ENCODE results near the gene ANK3.

Gene ANK3

DNA sequence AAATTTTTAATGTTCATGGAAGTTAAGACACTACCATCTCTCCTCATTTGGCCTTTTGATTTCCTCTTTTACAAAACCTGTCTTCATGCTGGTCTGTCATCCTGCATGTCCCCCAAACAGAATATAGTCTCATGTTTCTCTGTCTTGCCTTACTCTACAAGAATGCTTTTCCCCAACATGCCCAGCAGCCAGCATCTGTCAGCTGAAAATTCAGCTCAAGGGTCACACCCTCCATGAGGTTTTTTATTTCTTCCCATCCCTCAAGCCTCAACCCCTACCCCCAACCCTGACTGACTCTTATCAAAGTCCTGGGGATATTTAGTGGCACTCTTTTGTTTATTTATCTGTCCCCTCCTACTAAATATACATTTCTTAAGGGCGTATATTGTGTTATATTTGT, 202.0 kb downstream of the ANK3 start:
- TF ChIP-seq CTCF (IDR thresholded peaks at IDR 0.05; ENCODE audit: low read depth, low read length) = no peak
- DNase-seq (ENCODE audit: low read depth in 2 of 2) = no peak
- no peak overlapping the region for H3K4me3 ChIP-seq (replicated peaks in 1 of 2; ENCODE audit: low read depth in 2 of 2, low read length in 2 of 2)

DNA sequence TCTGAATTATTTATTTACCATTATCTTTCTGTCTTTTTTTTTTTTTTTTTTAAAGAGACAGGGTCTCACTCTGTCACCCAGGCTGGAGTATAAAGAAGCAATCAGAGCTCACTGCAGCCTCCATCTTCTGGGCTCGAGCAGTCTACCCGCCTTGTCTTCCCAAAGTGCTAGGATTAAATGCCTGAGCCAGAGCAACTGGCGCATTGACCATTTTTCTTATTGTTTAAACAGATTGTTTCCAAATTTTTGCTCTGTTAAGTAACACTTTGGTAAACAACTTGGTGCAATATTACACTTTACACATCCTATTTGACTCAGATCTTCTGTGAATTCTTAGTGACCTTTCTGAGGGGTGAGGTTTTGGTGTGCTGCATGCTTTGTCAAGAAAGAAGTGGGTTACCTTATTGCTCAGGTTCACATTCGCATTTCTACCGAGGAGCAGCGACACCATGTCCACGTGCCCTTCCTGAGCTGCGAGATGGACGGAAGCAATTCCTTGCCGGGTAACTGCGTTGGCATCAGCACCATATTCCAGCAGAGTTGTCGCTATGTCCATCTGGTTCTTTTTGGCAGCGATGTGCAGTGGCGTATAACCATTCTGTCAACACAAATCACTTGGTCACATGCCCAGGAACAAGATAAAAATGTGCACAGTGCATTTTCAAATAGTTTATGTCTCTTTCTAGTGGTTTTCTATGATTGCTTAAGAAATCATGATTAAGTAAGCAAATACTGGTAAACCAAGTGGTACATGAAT, 203.2 kb downstream of the ANK3 start:
- no peak overlapping the region for H3K4me3 ChIP-seq (replicated peaks in 1 of 2; ENCODE audit: low read depth in 2 of 2, low read length in 2 of 2)
- peak; percentile 36 to 83 for DNase-seq (ENCODE audit: low read depth in 2 of 2)
- no peak for TF ChIP-seq CTCF (IDR thresholded peaks at IDR 0.05; ENCODE audit: low read depth, low read length)

DNA sequence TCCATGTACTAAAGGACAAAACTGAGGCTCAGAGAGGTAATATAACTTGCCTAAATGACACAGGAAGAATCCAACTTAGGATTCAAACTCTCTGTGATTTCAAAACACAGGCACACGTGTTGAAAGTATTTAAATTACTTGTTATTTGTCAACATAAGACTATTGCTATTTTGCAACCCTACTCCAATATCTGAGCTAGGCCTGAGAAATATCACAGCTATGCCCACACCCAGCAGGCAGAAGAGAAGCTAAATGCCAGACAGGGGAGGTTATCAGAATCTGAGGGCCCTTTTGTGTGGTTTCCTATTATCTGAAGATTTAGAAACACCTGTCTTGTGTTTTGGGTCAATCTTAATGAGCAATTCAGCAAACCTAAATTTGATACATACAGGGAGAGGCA, 204.3 kb downstream of the ANK3 start:
- TF ChIP-seq CTCF (IDR thresholded peaks at IDR 0.05; ENCODE audit: low read depth, low read length) = no peak
- H3K4me3 ChIP-seq (replicated peaks in 1 of 2; ENCODE audit: low read depth in 2 of 2, low read length in 2 of 2) = no peak overlapping the region
- peak; percentile 11 to 20 for DNase-seq (ENCODE audit: low read depth in 2 of 2)

DNA sequence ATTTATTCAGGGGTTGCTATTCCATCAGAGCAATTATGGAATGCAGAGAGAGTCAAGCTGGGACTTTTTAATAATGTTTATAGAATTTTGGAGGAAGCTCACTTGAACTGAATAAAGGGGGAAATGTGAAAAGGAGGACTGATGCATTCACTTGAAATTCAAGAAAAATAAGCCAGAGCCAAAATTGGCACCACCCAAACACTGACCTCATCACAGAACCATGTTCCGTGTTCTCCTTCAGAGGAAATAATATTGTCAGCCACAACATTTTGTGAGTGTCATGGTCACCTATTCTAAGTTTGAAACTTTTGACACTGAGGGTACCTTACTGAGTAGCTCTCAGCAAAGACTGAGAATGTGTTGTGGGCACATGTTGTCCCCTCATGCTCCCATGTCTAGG, 207.0 kb downstream of the ANK3 start:
- no peak overlapping the region for H3K4me3 ChIP-seq (replicated peaks in 1 of 2; ENCODE audit: low read depth in 2 of 2, low read length in 2 of 2)
- DNase-seq (ENCODE audit: low read depth in 2 of 2) = peak; percentile 33 to 78
- no peak for TF ChIP-seq CTCF (IDR thresholded peaks at IDR 0.05; ENCODE audit: low read depth, low read length)

- no peak for DNase-seq (ENCODE audit: low read depth in 2 of 2)
- no peak overlapping the region for H3K4me3 ChIP-seq (replicated peaks in 1 of 2; ENCODE audit: low read depth in 2 of 2, low read length in 2 of 2)
- no peak for TF ChIP-seq CTCF (IDR thresholded peaks at IDR 0.05; ENCODE audit: low read depth, low read length)
Measured at GRCh38 chr10:60176925-60177324, 212.8 kb downstream of the ANK3 start.

GRCh38 chr10:60175441-60175971, 214.2 kb downstream of the ANK3 start:
- peak; percentile 9 to 22 for DNase-seq (ENCODE audit: low read depth in 2 of 2)
- no peak for TF ChIP-seq CTCF (IDR thresholded peaks at IDR 0.05; ENCODE audit: low read depth, low read length)
- no peak overlapping the region for H3K4me3 ChIP-seq (replicated peaks in 1 of 2; ENCODE audit: low read depth in 2 of 2, low read length in 2 of 2)
